ENCODE data around the gene CYTH3.
A peak's percentile ranks its signal among the peaks of the same experiment; 100 is the strongest.

CYTH3 gene

GRCh38 chr7:6182993-6183392 lies 89.4 kb downstream of the CYTH3 start:
- DNase-seq, result no peak

- peak; percentile 14 for DNase-seq
Observed at GRCh38 chr7:6181136-6181535, 91.3 kb downstream of the CYTH3 start.

GRCh38 chr7:6180344-6180725 lies 92.1 kb downstream of the CYTH3 start:
- no peak for DNase-seq

GRCh38 chr7:6179620-6180343 lies 92.6 kb downstream of the CYTH3 start:
- DNase-seq, result no peak

- DNase-seq, result no peak
Observed at GRCh38 chr7:6178298-6179029, 94.0 kb downstream of the CYTH3 start.

GRCh38 chr7:6175645-6176044 lies 96.8 kb downstream of the CYTH3 start:
- peak; percentile 87 for DNase-seq

- DNase-seq, result no peak
Observed at GRCh38 chr7:6172910-6173295, 99.5 kb downstream of the CYTH3 start.

- DNase-seq, result no peak
Observed at GRCh38 chr7:6172224-6172909, 100.1 kb downstream of the CYTH3 start.

GRCh38 chr7:6171532-6172223 lies 100.7 kb downstream of the CYTH3 start:
- no peak for DNase-seq

GRCh38 chr7:6170571-6171531 lies 101.6 kb downstream of the CYTH3 start:
- DNase-seq, result no peak

GRCh38 chr7:6169805-6170520 lies 102.5 kb downstream of the CYTH3 start:
- no peak for DNase-seq

GRCh38 chr7:6168477-6168868 lies 104.0 kb downstream of the CYTH3 start:
- no peak for DNase-seq

GRCh38 chr7:6167587-6168476 lies 104.6 kb downstream of the CYTH3 start:
- no peak for DNase-seq

GRCh38 chr7:6167004-6167551 lies 105.3 kb downstream of the CYTH3 start:
- no peak for DNase-seq

GRCh38 chr7:6166443-6166891 lies 106.0 kb downstream of the CYTH3 start:
- DNase-seq, result no peak

- DNase-seq, result no peak
Observed at GRCh38 chr7:6165521-6166320, 106.7 kb downstream of the CYTH3 start.

- DNase-seq, result no peak
Observed at GRCh38 chr7:6165075-6165474, 107.3 kb downstream of the CYTH3 start.

- DNase-seq, result no peak
Observed at GRCh38 chr7:6164491-6164890, 107.9 kb downstream of the CYTH3 start.

GRCh38 chr7:6164010-6164409 lies 108.4 kb downstream of the CYTH3 start:
- DNase-seq, result no peak

All from GF-D8 (cell line).